Measurements from ENCODE around the gene SNCAIP.
"Not testable (repeated sequence)": the region's sequence is repeated elsewhere in the genome, so short reads cannot be mapped to it uniquely, and the experiment has no call there.

The SNCAIP gene

DNA sequence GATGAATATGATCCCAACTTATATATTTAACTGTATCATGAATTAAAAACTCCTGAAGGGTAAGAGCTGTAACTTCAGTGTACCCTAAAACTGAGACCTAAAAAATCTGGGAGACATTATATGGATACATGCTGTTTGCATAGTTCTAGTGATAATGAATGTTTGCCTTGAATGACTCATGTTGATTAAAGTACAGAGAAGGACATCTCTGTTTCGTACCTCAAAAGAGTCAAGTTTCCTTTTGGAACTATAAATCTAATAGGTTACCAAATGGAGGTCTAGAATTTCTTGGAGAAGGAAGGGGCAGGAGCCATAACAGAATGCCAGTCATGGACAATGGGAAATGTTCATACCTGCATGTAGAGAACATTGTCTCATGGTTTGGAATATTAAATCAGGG lies 168.1 kb downstream of the SNCAIP start:
- Histone ChIP-seq H3K4me3 (ENCODE audit: low read depth, low read length) (no peak overlapping the region), H3K27me3 (replicated peaks) (no peaks in the 10 kb centered on the region), H3K36me3 (replicated peaks) (no peaks in the 10 kb centered on the region), H3K27ac (no peak overlapping the region)
- TF ChIP-seq, protein P1, sequence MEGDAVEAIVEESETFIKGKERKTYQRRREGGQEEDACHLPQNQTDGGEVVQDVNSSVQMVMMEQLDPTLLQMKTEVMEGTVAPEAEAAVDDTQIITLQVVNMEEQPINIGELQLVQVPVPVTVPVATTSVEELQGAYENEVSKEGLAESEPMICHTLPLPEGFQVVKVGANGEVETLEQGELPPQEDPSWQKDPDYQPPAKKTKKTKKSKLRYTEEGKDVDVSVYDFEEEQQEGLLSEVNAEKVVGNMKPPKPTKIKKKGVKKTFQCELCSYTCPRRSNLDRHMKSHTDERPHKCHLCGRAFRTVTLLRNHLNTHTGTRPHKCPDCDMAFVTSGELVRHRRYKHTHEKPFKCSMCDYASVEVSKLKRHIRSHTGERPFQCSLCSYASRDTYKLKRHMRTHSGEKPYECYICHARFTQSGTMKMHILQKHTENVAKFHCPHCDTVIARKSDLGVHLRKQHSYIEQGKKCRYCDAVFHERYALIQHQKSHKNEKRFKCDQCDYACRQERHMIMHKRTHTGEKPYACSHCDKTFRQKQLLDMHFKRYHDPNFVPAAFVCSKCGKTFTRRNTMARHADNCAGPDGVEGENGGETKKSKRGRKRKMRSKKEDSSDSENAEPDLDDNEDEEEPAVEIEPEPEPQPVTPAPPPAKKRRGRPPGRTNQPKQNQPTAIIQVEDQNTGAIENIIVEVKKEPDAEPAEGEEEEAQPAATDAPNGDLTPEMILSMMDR (IDR thresholded peaks at IDR 0.05; ENCODE audit: low read depth, low read length, missing control alignments), result no peak
- DNase-seq, result no peak
- in situ Hi-C loops (cut with HindIII; ENCODE audit: low pct_ligation_motif_present, low sequenced_read_pairs), result no loop called here

DNA sequence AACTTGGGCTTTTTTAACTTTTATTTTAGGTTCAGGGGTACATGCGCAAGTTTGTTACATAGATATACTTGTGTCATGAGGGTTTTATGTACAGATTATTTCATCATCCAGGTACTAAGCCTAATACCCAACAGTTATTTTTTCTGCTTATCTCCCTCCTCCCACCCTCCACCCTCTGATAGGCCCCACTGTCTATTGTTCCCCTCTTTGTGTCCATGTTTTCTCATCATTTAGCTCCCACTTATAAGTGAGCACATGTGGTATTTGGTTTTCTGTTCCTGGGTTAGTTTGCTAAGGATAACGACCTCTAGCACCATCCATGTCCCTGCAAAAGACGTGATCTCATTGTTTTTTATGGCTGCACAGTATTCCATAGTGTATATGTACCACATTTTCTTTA lies 172.1 kb downstream of the SNCAIP start:
- Histone ChIP-seq H3K27ac (no peak overlapping the region), H3K4me3 (ENCODE audit: low read depth, low read length) (no peak overlapping the region), H3K36me3 (replicated peaks) (no peaks in the 10 kb centered on the region), H3K27me3 (replicated peaks) (no peaks in the 10 kb centered on the region)
- in situ Hi-C loops (cut with HindIII; ENCODE audit: low pct_ligation_motif_present, low sequenced_read_pairs), result no loop called here
- no peak for DNase-seq
- TF ChIP-seq, protein P1 (IDR thresholded peaks at IDR 0.05; ENCODE audit: low read depth, low read length, missing control alignments), result no peak

DNA sequence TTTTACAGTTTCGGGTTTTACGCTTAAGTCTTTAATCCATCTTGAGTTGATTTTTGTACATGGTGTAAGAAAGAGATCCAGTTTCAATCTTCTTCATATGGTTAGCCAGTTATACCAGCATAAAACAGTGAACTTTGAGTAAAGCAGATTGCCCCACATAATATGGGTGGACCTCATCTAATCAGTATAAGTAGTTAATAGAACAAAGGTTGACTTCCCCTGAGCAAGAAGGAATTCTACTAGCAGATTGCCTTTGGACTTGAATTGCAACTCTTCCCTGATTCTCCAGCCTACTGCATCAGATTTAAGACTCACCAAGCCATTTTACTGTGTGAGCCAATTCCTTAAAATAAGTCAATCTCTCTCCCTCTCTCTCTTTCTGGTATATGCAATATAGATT lies 173.2 kb downstream of the SNCAIP start:
- TF ChIP-seq, protein P1 (IDR thresholded peaks at IDR 0.05; ENCODE audit: low read depth, low read length, missing control alignments), result no peak
- Histone ChIP-seq H3K27me3 (replicated peaks) (no peaks in the 10 kb centered on the region), H3K27ac (no peak overlapping the region), H3K4me3 (ENCODE audit: low read depth, low read length) (no peak overlapping the region), H3K36me3 (replicated peaks) (no peaks in the 10 kb centered on the region)
- DNase-seq, result no peak
- in situ Hi-C loops (cut with HindIII; ENCODE audit: low pct_ligation_motif_present, low sequenced_read_pairs), result no loop called here

DNA sequence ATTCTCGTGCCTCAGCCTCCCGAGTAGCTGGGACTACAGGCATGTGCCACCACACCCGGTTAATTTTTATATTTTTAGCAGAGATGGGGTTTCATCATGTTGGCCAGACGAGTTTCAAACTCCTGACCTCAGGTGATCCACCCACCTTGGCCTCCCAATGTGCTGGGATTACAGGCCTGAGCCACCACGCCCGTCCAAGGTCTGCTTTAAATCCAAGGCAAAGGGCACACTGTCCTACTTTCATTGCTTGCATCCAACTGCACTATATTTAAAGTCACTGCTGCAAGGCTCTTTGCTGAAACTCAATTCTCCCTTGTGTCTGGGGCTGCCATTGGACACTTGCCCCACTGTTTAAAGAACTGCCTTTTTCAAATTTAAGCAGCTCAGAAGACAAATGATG lies 174.6 kb downstream of the SNCAIP start:
- H3K4me3 ChIP-seq (ENCODE audit: low read depth, low read length); H3K36me3 ChIP-seq (replicated peaks); H3K27me3 ChIP-seq (replicated peaks); H3K27ac ChIP-seq; in situ Hi-C loops (cut with HindIII; ENCODE audit: low pct_ligation_motif_present, low sequenced_read_pairs); DNase-seq: not testable (repeated sequence)

DNA sequence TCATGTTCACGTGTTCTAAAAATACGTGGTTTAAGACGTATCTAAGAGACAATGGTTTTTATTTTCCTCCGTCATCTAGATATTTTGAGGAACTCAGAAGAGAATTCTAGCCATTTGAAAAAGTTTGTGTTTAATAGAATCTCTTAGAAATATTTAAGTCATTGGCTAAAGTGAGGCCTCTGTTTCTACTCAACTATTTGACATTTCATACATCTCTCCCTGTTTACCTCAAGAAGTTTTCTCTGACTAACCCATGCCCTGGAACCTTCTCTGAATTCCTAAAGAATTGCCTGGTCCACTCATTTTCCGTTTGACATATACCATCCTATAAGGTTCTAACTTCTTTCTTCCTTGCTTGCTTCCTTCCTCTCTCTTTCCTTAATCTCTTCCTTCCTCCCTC lies 178.7 kb downstream of the SNCAIP start:
- no peak overlapping the region for H3K4me3 ChIP-seq (ENCODE audit: low read depth, low read length)
- no peak for DNase-seq
- no peaks in the 10 kb centered on the region for H3K36me3 ChIP-seq (replicated peaks)
- TF ChIP-seq, protein P1 (IDR thresholded peaks at IDR 0.05; ENCODE audit: low read depth, low read length, missing control alignments), result no peak
- in situ Hi-C loops (cut with HindIII; ENCODE audit: low pct_ligation_motif_present, low sequenced_read_pairs), result no loop called here
- H3K27me3 ChIP-seq (replicated peaks), result no peaks in the 10 kb centered on the region
- no peak overlapping the region for H3K27ac ChIP-seq

DNA sequence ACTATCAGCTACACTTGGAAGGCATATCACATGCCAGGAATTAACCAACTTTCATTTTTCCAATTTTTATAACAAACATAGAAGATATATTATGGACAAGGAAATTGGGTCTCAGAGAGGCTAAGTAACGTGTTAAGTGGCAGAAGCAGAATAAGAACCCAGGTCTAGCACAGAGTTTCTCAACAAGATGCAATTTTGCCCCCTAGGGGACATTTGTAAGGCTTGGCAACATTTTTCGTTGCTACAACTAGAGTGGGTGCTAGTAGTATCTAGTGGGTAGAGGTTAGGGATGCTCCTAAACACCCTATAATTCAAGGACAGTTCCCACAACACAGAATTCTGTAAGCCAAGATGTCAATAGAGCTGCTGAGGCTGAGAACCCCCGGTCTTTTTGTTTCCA lies 180.6 kb downstream of the SNCAIP start:
- TF ChIP-seq, protein P1 (IDR thresholded peaks at IDR 0.05; ENCODE audit: low read depth, low read length, missing control alignments), result peak; percentile 46
- DNase-seq, result peak; percentile 14
- in situ Hi-C loops (cut with HindIII; ENCODE audit: low pct_ligation_motif_present, low sequenced_read_pairs), result no loop called here
- H3K27ac ChIP-seq, result no peak overlapping the region
- no peak overlapping the region for H3K4me3 ChIP-seq (ENCODE audit: low read depth, low read length)
- no peaks in the 10 kb centered on the region for H3K36me3 ChIP-seq (replicated peaks)
- H3K27me3 ChIP-seq (replicated peaks), result no peaks in the 10 kb centered on the region
